Stromal cell of bone marrow (primary cell): ENCODE data around the gene RUFY1.
"Not testable (repeated sequence)": the region's sequence is repeated elsewhere in the genome, so short reads cannot be mapped to it uniquely, and the experiment has no call there.

Experiments used
- DNase-seq: peaks from one replicate; pipeline ENCODE4 v3.0.0-alpha.2; 2012; ENCODE audit warnings: low read depth

The RUFY1 gene

DNA sequence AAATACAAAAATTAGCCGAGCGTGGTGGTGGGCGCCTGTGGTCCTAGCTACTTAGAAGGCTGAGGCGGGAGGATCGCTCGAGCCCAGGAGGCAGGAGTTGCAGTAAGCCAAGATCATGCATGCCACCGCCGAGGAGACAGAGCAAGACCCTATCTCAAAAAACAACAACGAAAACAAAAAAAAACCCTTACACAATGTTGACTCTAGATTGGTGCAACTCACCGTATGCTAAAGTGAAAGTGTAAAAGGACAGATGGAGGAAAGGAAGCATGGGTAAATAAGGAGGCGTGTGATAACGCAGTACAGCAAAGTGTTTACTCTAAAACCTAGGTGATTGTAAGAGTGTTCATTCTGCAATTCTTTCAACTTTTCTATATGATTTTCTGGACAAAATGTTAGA lies 15.9 kb upstream of the RUFY1 start:
- DNase-seq, result no peak

DNA sequence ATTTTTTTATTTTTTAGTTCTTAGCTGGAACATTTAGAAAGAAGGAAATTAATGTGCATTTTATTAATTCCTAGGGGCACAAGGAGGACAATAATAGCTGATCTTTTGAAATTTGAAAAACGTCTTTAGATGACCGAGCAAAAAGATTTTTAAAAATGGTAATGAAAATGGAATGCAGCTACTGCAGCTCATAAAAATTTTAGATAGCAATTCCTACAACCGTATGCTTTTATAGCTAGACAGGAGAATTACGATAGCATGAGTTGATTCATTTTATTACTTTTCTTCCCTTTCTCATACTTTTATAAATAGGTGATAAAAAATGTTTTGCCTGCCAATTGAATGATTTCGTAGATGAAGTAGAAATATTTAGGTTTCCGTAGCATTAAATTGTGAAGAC lies 13.7 kb upstream of the RUFY1 start:
- DNase-seq, result no peak

DNA sequence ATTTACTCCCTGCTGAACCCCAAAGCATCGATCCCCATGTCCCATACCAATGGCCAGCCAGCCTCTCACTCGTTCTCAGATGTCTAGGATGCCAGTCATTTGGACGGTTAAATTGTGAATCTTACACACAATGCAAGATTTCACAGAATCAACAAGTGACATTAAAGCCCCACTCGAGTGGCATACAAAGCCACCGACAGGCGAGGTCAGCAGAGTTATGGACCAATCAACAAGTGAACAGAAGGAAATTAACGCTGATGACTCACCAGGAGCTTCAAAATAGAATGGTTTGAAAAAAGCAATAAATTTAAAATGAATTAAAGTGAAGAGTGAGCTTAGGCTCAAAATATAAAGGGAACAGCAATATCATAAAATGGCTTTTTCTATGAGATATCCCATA lies 8.2 kb upstream of the RUFY1 start:
- DNase-seq, result no peak

DNA sequence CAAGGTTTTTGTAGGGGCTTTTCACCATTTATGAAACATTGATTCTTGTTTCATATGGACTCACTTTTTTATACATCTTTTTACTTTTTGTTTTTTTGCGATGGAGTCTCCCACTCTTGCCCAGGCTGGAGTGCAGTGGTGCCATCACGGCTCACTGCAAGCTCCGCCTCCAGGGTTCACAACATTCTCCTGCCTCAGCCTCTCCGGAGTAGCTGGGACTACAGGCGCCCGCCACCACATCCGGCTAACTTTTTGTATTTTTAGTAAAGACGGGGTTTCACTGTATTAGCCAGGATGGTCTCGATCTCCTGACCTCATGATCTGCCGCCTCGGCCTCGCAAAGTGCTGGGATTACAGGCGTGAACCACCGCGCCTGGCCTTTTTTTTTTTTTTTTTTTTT lies 7.1 kb upstream of the RUFY1 start:
- not testable (repeated sequence) for DNase-seq

DNA sequence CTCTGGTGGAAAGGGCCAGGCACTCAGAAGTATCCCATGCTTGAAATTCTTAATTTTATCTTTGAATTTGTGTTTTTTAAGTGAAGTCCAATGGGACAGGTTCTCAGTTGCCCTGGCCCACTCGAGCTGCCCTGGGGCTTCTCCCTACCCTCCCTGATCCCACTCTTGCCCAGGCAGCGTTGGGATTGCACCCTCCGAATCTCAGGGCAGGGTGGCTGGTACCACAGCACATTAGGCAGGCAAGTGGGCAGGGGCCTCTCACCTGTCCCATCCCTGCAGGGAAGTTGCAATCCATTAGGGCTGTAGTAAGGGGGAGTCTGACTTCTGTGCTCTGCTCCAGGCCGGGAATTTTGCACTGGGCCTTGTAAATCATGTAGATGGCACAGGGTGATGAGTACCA lies 2.7 kb downstream of the RUFY1 start:
- no peak for DNase-seq

DNA sequence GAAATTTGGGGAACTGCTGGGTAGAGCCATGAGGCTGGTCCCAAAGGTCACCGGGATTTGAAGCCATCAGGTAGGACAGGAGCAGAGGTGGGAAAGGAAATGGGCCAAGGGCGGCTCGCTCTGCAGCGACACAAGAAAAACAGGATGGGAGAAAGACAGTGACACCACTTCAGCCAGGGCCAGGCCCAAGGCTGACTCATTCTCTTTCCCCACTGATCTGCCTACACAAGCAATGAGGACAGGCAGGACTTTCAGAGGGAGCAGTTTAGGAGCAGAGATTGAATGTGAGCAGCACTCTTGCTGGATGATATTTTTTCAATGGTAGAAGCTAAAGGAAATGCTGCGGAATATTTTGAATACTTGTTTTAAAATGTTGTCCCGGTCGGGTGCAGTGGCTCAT lies 3.5 kb downstream of the RUFY1 start:
- DNase-seq, result peak; percentile 62

DNA sequence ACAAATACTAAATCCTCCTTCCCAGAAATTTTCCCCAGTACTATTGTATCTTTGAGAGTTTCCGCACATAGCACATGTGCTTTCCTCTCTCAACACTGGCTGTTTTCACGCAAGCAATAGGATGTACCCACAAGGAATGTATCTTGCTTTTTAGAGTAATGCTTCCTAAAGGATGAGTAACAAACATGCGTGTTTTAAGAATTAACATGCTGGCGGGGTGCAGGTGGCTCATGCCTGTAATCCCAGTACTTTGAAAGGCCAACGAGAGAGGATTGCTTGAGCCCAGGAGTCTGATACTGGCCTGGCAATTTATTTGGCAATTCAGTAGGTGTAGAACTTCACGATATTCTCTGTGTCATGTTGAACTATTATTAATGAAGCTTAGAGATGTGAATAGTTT lies 4.6 kb downstream of the RUFY1 start:
- DNase-seq, result no peak

DNA sequence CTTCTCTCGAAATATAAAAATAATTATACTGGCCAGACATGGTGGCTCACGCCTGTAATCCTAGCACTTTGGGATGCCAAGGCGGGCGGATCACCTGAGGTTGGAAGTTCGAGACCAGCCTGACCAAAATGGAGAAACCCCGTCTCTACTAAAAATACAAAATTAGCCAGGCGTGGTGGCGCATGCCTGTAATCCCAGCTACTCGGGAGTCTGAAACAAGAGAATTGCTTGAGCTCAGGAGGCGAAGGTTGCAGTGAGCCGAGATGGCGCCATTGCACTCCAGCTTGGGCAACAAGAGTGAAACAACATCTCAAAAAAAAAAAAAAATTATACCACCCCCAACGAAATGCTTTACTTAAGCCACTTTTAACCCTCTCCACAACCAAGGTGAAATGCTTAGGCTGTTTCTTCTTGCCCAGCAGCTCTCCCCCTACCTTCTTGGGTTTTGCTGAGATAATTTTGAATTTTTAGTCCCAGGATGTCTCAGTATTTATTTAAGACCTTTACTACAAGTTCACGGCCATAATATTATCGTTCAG lies 8.0 kb downstream of the RUFY1 start:
- not testable (repeated sequence) for DNase-seq

DNA sequence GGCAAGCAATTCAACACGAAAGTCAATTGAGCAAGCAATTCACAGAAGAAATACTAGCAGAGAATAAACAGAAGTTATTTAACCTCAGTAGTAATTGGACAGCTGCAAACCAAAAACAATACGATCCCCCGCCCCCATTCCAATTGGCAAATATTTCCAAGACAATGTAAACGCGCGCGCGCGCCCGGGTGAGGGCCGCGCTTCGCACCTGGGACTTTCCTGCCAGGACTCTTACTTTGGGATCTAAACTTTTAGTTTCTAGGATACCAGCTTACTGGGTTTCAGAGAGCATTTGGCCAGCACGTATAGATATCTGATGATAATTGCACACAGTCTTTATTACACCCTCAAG lies 8.6 kb downstream of the RUFY1 start:
- peak; percentile 6 for DNase-seq

DNA sequence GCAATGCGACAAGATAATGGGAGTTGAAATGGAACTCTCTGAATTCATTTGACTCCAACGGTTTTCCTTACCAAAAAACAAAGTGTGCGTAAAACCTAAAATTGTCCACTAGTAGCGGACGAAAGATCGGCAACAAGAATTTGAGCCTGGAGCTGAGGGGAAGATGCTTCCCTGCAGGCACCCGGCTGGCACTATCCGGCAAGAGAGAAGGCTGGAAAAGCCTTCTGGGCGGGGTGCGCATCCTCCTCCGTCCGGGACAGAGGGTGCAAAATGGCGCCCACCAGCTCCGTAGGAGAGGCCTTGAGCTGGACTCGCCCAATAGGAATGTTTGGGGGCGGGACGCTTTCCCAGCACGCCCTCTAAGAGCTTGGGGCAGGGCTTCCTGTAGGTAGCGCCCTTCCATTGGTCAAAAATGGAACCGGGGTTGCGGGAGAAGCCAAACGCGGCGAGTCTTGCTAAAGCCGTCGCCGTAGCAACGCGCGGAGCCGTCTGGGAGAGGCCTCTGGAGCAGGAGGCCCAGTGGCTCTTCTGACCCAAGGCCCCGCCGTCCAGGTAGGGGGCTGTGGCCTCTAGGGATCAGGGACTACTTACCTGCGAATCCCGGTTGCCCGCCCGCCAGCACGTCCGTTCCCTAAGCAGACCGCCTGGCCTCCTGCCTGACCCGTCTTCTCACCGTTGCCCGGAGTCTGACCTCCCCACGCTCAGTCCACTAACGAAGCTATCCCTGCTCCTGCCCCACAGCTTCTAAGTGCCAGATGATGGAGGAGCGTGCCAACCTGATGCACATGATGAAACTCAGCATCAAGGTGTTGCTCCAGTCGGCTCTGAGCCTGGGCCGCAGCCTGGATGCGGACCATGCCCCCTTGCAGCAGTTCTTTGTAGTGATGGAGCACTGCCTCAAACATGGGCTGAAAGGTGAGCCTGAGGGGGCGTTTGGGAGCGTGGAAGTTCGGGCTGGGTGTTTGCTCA lies 9.2 kb downstream of the RUFY1 start:
- DNase-seq, result peak; percentile 99

DNA sequence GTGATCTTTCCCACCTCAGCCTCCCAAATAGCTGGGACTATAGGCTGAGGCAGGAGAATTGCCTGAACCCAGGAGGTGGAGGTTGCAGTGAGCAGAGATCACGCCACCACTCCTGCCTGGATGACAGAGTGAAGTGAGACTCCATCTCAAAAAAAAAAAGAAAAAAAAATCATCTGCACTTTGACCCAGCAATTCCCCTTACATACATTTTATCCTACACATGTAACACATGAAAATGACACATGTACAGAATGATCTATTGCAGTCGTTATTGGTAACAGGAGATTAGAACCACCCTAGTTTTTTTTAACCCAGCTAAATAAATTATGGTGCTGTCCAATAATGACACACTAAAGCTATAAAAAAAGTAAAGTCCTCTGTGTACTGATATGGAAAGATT lies 14.2 kb downstream of the RUFY1 start:
- DNase-seq, result no peak

DNA sequence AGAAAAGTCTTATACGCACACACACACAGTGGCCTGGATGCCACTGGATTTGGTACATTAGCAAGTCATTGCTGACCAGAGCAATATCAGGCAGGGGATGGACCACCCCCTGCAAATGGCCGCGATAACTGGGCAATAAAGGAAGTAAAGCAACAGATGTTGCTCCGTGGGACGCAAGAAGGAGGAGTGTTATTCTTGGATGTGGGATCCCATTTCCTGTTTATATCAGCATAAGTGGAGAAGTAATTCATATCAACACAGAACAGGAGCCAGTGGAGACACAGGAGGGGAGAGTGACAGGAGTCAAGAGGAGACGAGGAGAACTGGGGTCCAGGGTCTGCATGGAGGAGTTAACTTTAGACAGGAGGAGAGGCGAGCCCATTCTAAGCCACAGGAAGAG lies 18.4 kb downstream of the RUFY1 start:
- DNase-seq, result no peak

DNA sequence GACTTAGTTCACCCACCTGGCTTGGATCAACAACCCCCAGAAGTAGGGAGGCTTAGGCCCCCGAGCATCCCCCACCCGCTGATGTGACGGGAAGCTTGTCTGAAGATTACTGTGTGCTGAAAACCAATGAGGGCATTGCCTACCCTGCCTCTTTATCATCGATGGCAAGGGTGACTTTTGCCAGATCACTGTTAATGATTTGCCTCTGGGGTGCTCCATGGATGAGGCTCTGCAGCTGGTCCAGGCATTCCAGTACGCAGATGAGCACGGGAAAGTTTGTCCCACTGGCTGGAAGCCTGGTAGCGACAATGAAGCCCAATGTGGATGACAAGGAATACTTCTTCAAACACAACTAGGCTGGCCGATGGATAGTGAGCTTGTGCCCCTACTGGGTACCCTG lies 22.0 kb downstream of the RUFY1 start:
- no peak for DNase-seq

DNA sequence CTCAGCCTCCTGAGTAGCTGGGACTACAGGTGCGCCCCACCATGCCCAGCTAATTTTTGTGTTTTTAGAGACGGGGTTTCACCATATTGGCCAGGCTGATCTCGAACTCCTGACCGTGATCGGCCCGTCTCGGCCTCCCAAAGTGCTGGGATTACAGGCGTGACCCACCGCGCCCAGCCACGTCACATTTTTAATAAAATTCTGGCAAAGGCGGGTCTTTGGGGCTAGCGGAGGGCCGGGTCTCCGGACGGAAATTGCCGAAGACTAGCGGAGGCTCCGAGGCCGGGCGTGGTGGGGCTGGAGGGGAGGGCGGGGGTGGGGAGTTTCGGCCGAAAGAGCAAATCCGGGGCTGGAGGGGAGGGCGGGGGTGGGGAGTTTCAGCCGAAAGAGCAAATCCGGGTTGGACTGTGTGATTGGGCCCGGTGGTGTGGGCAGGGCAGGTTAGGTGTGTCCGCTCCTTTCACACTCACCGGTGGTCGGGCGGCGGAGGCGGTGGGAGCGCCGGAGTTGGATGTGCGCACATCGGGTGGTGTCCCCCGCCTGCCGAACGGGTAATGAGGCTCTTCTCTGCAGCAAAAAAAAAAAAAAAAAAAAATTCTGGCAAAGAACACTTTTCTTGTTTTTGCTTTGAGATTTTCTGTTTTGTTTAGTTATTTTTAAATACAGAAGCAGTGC lies 27.1 kb downstream of the RUFY1 start:
- DNase-seq, result no peak

DNA sequence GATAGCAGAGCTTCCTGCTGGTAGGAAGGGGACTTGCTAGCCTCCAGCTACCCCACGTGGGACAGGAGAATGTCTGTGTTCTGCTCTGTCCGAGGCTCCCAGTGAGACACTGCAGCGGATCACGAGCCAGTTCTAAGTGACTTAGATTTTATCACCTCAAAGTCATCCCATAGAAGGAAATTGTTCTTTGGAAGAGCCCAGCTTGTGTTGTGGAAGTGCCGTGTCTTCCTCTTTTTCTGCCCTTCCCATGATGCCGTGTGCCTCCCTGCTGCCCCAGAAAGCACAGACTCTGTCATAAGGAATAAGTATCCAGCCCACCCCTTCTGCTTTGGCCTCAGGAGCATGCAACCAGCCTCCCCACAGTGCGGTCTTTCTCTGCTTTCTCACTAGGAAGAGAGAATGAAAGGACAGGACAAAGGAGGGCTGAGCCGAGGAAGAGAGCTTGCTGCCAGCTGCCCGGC lies 35.6 kb downstream of the RUFY1 start:
- no peak for DNase-seq

DNA sequence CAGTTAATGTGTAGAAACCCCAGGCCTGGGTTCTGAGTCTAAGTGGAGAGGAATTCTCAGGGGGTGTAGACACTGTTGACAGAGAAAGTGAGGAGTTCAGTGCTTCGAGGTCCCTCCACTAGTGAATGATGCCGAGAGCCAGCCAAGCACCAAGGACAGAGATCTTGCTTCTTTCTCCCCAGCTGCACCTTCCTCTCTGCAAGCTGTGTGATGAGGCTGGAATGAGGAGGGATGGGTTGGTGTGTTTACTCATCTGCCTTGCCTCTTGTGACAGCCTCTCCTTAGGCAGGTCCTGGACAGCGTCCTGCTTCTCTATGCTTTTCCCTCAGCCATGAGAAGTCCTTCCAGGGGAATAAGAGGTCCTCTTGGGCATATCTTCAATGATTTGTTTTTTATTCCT lies 37.8 kb downstream of the RUFY1 start:
- DNase-seq, result no peak

DNA sequence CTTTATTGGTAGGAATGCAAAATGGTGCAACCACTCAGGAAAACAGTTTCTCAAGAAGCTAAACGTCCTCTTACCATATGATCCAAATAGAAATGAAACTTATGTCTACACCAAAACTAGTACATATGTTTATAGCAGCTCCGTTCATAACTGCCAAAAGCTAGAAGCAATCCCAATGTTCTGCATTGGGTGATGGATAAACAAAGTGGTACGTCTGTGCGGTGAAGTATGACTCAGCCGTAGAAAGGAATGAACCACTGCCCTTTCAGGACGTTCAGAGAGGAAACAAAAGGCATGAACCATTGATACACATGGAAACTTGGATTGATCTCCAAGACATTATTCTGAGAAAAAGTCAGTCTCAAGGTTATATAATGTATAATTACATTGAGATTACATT lies 45.6 kb downstream of the RUFY1 start:
- DNase-seq, result no peak

DNA sequence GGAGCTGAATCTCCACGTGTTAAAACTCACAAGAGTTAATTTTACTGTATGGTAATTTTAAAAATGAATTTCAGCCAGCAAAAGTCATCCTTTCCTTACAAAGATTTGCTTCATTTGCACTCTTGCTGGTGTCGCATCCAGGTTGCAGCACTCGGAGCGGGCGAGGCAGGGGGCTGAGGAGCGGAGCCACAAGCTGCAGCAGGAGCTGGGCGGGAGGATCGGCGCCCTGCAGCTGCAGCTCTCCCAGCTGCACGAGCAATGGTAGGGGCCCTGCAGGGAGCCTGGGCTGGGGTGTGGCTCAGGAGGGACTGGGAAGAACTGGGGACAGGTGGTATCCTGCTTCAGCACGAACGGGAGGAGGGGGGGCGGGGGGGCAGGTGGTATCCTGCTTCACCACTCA lies 46.1 kb downstream of the RUFY1 start:
- DNase-seq, result no peak

DNA sequence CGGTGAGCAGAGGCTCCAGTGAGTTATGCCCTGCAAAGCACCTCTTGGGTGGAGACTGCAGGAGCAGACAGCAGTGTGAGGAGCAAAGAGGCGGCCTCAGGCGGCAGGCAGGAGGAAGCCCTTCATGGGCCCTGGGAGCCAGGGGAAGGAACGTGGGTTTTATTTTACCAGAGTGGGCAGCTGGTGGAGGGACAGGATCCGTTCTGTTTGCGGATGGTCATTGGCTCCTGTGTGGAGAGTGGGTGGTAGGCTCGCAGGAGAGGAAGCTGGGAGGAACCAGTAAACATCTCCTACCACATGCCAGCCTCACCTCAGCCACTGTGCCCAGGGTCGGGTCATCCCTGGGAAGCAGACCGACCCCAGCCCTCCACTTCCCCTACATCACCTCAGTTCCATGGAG lies 48.7 kb downstream of the RUFY1 start:
- no peak for DNase-seq

DNA sequence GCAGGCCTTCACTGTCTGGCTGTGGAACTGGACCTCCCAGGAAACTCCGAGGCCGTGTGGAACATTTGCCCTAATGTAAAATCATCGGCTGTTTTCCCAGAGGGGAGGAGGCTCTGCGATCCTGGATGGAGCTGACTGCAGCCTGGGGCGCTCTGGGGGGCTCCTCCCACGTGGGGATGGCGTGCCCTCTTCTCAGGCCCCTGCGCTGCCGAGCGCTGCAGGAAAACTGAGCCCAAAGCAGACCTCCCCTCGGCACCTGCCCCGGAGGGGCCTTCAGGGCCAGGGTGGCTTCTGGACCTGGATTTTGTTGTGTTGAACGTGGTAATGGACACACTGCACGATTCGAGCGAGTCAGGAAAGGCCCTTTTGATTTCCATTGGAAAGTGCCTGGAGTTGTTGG lies 49.2 kb downstream of the RUFY1 start:
- DNase-seq, result no peak

DNA sequence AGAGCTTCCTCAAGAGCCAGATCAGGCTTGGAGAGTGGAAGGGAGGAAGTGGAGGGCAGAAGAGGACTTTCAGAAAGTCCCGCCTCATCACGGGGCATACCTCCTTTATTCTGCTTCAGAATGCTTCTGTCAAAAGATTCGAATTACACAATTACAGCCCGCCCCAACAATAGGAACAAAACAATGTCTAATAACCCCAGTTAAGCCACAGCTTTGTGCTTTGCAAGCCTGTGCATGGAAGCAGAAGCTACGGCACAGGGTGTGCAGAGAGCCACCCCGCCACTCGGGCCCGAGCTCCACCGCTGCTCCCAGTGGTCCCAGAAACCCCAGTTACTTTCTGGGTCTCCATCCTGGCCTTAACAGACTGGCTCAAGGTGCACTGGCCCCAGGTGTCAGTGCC lies 49.6 kb downstream of the RUFY1 start:
- DNase-seq, result no peak

DNA sequence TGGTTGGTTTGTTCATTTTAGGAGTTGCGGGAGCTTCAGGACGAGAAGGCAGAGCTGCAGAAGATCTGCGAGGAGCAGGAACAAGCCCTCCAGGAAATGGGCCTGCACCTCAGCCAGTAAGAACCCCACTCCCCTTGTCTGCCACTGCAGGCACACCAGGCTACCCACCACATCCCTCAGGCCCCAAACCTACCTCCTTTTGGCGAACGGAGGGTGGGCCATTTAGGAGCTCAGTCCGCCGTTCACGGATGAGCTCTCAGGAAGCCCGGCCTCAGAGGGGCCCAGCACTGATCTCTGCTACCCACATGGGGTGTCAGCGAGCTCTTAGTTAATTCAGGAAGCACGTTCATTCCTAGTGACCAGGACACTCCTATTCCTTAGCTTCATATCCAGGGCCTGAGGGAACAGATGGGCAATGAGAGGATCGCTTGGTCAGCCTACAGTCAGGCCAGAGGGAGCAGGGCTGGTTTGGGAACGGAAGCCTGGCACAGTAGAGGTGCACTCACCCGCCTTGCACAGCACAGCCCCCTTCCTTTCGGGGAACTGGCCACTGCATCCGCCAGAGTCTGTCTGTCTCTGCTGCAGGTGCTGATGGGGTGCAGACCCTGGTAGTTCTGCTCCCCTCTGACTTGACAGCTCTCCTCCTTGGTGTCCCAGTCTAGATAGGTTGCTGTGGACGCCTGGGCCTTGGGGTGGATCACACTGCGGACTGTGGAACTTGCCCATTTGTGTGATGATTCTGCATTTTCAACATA lies 51.7 kb downstream of the RUFY1 start:
- no peak for DNase-seq

DNA sequence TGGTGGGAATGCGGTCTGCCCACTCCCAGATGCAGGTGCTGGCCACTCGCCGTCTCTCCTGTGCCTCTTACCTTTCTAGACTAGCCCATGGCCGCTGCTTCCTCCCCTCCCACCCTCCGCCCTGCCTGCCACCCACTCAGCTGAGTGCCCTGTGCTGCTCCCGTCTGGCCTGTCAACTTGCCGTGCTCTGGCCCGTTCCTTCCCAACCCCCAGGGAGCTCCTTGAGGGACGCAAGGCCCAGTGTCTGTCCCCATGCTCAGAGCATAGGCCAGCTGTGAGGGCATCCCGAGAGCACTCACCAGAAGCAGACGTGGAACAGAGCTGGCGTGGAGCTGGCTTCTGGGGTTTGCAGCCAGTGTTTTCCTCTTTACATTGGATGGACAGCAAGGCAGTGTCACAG lies 53.0 kb downstream of the RUFY1 start:
- DNase-seq, result no peak
